ENCODE measurements around the gene TENM4.

TENM4 gene

GRCh38 chr11:79050786-79051185 lies 390.0 kb downstream of the TENM4 start:
- CTCF ChIA-PET, result no interaction called here
- POLR2A ChIA-PET, result no interaction called here
- no peak for DNase-seq (ENCODE audit: extremely low spot score)
- no peak for TF ChIP-seq TARDBP (IDR thresholded peaks at IDR 0.05)
- no peak for TF ChIP-seq FOXK2 (IDR thresholded peaks at IDR 0.05)
- no peak for TF ChIP-seq HDGF (IDR thresholded peaks at IDR 0.05; ENCODE audit: borderline replicate concordance)
- TF ChIP-seq FOXA1 (IDR thresholded peaks at IDR 0.05), result no peak
- no peak for TF ChIP-seq ZNF384 (IDR thresholded peaks at IDR 0.05)
- TF ChIP-seq L3MBTL2 (conservative IDR thresholded peaks at IDR 0.05), result no peak
- no peak for TF ChIP-seq NFRKB (IDR thresholded peaks at IDR 0.05)
- TF ChIP-seq FOXM1 (IDR thresholded peaks at IDR 0.05; ENCODE audit: borderline replicate concordance), result no peak
- no peak for TF ChIP-seq PKNOX1 (IDR thresholded peaks at IDR 0.05)
- TF ChIP-seq BHLHE40 (IDR thresholded peaks at IDR 0.05; ENCODE audit: borderline replicate concordance), result no peak
- no peak for TF ChIP-seq CTBP1 (IDR thresholded peaks at IDR 0.05; ENCODE audit: borderline replicate concordance)
- TF ChIP-seq LEF1 (IDR thresholded peaks at IDR 0.05; ENCODE audit: borderline replicate concordance), result no peak
- no peak for TF ChIP-seq SP1 (IDR thresholded peaks at IDR 0.05)
- no peak for TF ChIP-seq ELF4 (IDR thresholded peaks at IDR 0.05)
- TF ChIP-seq SUZ12 (IDR thresholded peaks at IDR 0.05), result no peak

- POLR2A ChIA-PET, result interaction anchor here (0.9 kb wide), 1 partner anchor 9 kb away, joined by 3 read pairs; no protein-coding TSS in a partner anchor
- CTCF ChIA-PET, result no interaction called here
- DNase-seq (ENCODE audit: extremely low spot score), result no peak
- TF ChIP-seq BHLHE40 (IDR thresholded peaks at IDR 0.05; ENCODE audit: borderline replicate concordance) (no peak), FOXK2 (IDR thresholded peaks at IDR 0.05) (no peak), NFRKB (IDR thresholded peaks at IDR 0.05) (no peak), CTBP1 (IDR thresholded peaks at IDR 0.05; ENCODE audit: borderline replicate concordance) (no peak), ELF4 (IDR thresholded peaks at IDR 0.05) (no peak), HDGF (IDR thresholded peaks at IDR 0.05; ENCODE audit: borderline replicate concordance) (no peak), FOXM1 (IDR thresholded peaks at IDR 0.05; ENCODE audit: borderline replicate concordance) (no peak), SP1 (IDR thresholded peaks at IDR 0.05) (no peak), SUZ12 (IDR thresholded peaks at IDR 0.05) (no peak), PKNOX1 (IDR thresholded peaks at IDR 0.05) (no peak), LEF1 (IDR thresholded peaks at IDR 0.05; ENCODE audit: borderline replicate concordance) (no peak), FOXA1 (IDR thresholded peaks at IDR 0.05) (no peak), L3MBTL2 (conservative IDR thresholded peaks at IDR 0.05) (no peak), ZNF384 (IDR thresholded peaks at IDR 0.05) (no peak), TARDBP (IDR thresholded peaks at IDR 0.05) (no peak), ARNT (IDR thresholded peaks at IDR 0.05) (no peak)
Observed at GRCh38 chr11:79049741-79050179, 391.1 kb downstream of the TENM4 start.

- ChIA-PET CTCF (no interaction called here), POLR2A (no interaction called here)
- TF ChIP-seq TARDBP (IDR thresholded peaks at IDR 0.05), result no peak
- no peak for TF ChIP-seq NFRKB (IDR thresholded peaks at IDR 0.05)
- no peak for TF ChIP-seq ZNF384 (IDR thresholded peaks at IDR 0.05)
- TF ChIP-seq L3MBTL2 (conservative IDR thresholded peaks at IDR 0.05), result no peak
- TF ChIP-seq CTBP1 (IDR thresholded peaks at IDR 0.05; ENCODE audit: borderline replicate concordance), result no peak
- TF ChIP-seq LEF1 (IDR thresholded peaks at IDR 0.05; ENCODE audit: borderline replicate concordance), result no peak
- TF ChIP-seq PKNOX1 (IDR thresholded peaks at IDR 0.05), result no peak
- TF ChIP-seq FOXA1 (IDR thresholded peaks at IDR 0.05), result no peak
- TF ChIP-seq FOXK2 (IDR thresholded peaks at IDR 0.05), result no peak
- TF ChIP-seq SP1 (IDR thresholded peaks at IDR 0.05), result no peak
- TF ChIP-seq SUZ12 (IDR thresholded peaks at IDR 0.05), result no peak
- TF ChIP-seq ARNT (IDR thresholded peaks at IDR 0.05), result no peak
- no peak for TF ChIP-seq FOXM1 (IDR thresholded peaks at IDR 0.05; ENCODE audit: borderline replicate concordance)
- TF ChIP-seq ELF4 (IDR thresholded peaks at IDR 0.05), result no peak
- no peak for TF ChIP-seq HDGF (IDR thresholded peaks at IDR 0.05; ENCODE audit: borderline replicate concordance)
- TF ChIP-seq BHLHE40 (IDR thresholded peaks at IDR 0.05; ENCODE audit: borderline replicate concordance), result no peak
- no peak for DNase-seq (ENCODE audit: extremely low spot score)
Observed at GRCh38 chr11:79047980-79048379, 392.9 kb downstream of the TENM4 start.

GRCh38 chr11:79047321-79047720 lies 393.5 kb downstream of the TENM4 start:
- no peak for DNase-seq (ENCODE audit: extremely low spot score)
- ChIA-PET POLR2A (no interaction called here), CTCF (no interaction called here)
- TF ChIP-seq BHLHE40 (IDR thresholded peaks at IDR 0.05; ENCODE audit: borderline replicate concordance) (no peak), SUZ12 (IDR thresholded peaks at IDR 0.05) (no peak), LEF1 (IDR thresholded peaks at IDR 0.05; ENCODE audit: borderline replicate concordance) (no peak), NFRKB (IDR thresholded peaks at IDR 0.05) (no peak), FOXM1 (IDR thresholded peaks at IDR 0.05; ENCODE audit: borderline replicate concordance) (no peak), L3MBTL2 (conservative IDR thresholded peaks at IDR 0.05) (no peak), HDGF (IDR thresholded peaks at IDR 0.05; ENCODE audit: borderline replicate concordance) (no peak), CTBP1 (IDR thresholded peaks at IDR 0.05; ENCODE audit: borderline replicate concordance) (no peak), PKNOX1 (IDR thresholded peaks at IDR 0.05) (no peak)

GRCh38 chr11:79046366-79046765 lies 394.5 kb downstream of the TENM4 start:
- no peak for DNase-seq (ENCODE audit: extremely low spot score)
- ChIA-PET POLR2A (no interaction called here), CTCF (no interaction called here)
- TF ChIP-seq HDGF (IDR thresholded peaks at IDR 0.05; ENCODE audit: borderline replicate concordance) (no peak), CTBP1 (IDR thresholded peaks at IDR 0.05; ENCODE audit: borderline replicate concordance) (no peak), ARNT (IDR thresholded peaks at IDR 0.05) (no peak), LEF1 (IDR thresholded peaks at IDR 0.05; ENCODE audit: borderline replicate concordance) (no peak), TARDBP (IDR thresholded peaks at IDR 0.05) (no peak), SP1 (IDR thresholded peaks at IDR 0.05) (no peak), BHLHE40 (IDR thresholded peaks at IDR 0.05; ENCODE audit: borderline replicate concordance) (no peak), FOXA1 (IDR thresholded peaks at IDR 0.05) (no peak), FOXM1 (IDR thresholded peaks at IDR 0.05; ENCODE audit: borderline replicate concordance) (no peak), ZNF384 (IDR thresholded peaks at IDR 0.05) (no peak)

Measured in HEK293T (cell line).